SKM-1 treated with dmso at 0.1 percent for 144 hours (cell line): ENCODE data around the gene MAP3K14.
A peak's percentile ranks its signal among the peaks of the same experiment; 100 is the strongest.

ENCODE experiments used
- DNase-seq: peaks from one replicate; lab custom pipeline; 2025; ENCODE audit not compliant: unreplicated experiment; lab: John Stamatoyannopoulos, UW

Gene MAP3K14

DNA sequence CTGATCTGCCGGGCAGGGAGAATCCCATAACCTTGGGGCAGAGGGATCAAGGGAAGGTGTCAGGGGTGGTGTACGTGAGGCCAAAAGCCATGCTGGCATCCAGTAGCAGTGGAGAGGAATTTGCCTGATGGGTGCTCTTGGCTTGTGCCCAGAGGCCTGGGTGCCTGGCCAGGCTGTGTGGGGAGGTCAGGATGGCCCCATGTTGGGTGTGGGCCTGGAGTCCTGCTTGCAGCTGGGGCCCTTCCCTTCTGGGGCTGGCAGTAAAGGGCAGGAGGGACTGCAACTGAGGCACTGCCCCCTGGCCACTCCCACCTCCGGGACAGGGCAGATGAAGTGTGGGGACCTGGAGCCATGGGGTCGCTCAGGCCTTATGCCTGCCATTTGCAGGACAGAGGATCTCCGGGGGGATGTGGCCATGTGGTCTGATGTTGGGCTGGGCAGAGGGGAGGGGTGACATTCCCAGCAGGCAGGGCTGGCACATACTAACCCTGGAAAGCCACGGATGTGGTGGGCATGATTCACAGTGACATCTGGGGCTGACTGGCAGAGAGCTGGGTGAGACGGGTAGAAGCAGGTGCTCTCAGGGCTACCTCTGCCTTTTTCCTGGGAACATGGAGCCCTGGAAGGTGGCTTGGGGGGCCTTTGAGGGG lies 91.6 kb downstream of the MAP3K14 start:
- no peak for DNase-seq

DNA sequence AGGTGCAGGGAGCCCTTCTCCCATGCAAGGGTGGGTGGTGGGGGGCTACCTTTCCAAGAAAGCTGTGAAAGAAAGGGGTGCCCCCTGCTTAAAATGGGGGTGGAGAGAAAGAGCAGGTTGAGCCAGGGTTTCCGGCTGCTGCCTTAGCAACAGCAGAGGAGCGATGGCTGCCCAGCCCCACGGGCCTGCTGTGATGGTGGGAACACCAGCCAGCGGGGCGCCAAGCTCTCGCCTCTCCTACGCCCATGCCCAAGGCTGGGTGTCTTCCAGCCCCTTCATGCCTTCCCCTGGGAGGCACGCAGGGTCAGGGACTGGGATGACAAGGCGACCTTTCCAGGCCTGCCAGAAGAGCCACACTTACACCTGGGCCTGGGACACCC lies 92.2 kb downstream of the MAP3K14 start:
- DNase-seq = no peak

DNA sequence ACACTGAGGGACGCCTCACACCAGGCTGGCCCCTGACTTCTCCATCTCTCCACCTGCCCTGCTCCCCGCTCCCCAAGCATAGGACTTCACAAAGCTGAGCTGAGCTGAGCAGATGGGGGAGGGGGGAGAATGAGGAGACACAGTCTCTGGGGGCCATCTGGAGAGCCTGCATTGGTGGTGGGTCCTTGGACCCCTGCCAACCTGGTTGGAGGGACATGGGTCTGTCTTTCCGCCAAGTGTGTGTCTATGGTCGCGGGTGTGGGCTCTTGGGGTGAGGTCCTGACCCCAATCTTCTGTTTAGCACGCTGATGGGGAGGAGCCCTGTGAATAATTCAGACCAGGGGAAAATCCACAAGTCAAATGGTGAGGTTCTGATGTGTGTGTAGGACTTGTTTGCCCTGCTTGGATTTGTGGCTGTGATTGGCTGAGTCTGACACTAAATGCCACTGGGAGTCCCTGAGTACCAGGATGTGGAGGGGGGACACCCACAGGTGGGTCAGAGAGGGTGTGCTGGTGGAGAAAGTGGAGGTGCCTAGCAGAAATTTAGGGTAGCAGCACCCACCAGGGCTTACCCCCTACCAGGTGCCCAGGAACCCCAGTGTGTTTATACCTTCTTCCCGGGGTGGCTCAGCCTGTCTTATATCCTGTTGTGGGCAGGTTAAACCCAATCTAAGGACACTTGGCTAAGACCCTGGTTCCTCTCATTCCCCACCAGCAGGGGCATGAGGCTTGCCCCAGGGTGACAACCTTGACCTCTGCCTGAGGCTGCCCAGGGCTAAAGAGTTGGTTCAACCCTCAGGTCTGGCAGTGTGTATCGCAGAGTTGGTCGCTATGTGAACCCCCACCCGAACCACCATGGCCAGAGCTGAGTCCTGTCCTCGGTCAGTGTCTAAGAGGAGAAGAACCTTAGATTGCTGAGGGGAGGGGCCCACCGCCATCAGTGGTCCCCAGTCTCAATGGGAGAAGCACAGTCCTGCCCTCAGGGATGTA lies 93.0 kb downstream of the MAP3K14 start:
- DNase-seq = no peak

DNA sequence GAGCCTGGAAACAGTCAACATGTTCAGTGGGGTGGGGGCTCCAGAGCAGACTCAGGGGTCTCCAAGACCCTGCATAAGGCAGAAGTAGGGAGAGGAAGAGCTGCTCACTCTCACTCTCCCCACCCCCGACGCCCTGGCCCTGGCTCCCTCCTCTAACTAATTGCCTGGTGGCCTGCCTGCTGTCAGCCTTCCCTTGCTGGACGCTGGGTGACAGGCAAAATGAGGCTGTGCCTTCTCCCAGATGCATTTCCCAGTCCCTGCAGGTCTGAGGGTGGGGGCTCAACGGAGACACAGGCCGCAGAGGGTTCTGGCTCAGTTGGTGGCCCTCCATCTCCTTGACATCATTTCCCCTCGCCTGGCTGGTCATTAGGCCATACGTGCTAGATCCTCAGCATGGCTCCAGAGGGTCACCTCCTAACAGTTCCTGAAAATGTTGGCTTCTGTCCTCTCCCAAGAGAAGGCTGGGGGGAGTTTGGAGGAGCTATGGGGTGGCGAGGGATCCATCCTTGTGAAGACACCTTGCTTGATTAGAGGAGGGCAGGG lies 93.8 kb downstream of the MAP3K14 start:
- no peak for DNase-seq

DNA sequence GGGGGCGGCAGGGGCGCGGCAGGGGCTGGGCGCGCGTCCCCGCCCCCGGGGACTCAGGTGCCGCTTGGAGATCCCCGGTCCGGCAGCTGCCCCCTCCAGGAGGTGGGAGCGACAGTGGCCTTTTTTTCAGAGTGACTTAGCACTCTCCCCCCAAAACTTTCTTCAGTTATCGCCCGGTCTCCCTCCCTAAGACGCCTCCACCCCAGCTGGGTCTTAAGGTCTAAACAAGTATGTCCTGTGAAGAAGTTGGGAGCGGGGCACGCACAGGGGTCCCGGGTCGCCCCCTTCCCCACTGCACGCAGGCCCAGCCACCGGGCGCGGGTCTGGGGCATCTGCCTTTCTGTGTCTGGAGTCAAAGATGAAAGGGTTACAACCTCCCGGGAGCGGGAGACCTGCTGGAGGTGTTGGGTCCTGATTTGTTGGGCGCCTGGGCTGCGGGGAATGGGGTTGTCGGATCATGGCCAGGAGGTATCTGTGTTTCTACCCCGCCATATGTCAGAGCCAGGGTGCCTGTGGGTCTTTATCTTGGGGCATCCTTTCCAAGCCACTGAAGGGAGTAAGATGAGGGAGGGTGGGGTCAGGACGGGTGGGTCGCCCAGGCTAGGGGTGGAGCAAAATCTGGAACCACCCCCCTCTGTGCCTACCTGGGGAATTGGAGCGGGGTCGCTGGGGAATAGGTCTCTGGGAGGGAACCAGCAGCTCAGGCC lies 94.4 kb downstream of the MAP3K14 start:
- no peak for DNase-seq

DNA sequence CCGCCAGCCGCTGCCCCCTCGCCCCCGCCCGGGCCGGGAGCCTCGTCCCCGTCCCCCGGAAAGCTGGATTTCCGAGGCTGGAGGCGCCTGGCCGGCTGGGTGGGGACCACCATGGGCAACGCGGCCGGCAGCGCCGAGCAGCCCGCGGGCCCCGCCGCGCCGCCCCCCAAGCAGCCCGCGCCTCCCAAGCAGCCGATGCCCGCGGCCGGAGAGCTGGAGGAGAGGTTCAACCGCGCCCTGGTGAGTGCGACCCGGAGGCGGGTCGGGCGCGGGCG lies 94.9 kb downstream of the MAP3K14 start:
- DNase-seq = no peak

DNA sequence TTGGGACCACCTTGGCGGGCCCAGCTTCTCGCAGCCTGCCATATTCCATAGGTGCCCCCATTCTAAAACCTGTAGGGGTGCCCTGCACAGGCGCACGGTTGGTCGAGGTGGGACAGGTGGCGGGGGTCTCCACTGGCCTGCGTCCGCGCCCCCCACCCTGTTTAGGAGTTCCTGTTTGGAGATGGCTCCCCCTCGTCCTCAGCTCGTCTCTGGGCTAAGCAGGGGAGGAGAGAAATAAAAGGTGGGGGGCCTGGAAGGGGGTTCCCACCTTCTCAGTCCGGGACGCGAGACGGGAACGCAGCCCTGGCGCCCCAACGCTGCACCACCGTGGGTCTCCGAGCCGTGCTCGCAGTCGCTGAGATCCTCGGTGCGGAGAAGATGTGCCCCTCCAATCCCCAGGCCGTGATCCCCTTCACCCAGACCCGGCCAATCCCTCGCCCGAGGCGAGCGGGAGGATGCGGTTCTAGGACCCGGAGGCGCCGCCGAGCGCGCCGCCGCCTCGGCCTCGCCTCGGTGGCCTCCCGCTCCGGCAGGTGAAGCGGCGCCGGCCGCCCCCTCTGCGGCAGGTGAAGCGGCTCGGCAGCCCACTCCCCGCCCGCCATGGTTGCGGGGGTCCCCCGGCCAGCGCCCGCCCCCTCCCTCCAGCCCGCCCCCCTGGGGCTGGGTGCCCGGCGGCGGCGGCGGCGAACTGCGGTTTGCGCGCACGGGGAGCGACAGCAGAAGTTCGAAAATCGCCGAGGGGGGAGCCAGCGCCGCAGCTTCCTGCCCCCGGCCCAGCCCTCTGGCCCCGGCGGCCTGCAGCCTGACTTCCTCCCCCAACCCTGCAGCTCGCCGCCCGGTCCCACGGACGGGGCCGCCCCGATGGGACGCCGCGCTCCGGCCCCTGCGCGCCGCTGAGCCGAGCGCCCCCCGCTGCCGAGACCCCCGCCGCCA lies 95.5 kb downstream of the MAP3K14 start, which contains the start of gene FMNL1:
FMNL1 (plus strand) TSS at position 805 of the 933 bp plus-strand sequence. CDS start 240 bp downstream, outside the sequence.
- peak; percentile 64 for DNase-seq

DNA sequence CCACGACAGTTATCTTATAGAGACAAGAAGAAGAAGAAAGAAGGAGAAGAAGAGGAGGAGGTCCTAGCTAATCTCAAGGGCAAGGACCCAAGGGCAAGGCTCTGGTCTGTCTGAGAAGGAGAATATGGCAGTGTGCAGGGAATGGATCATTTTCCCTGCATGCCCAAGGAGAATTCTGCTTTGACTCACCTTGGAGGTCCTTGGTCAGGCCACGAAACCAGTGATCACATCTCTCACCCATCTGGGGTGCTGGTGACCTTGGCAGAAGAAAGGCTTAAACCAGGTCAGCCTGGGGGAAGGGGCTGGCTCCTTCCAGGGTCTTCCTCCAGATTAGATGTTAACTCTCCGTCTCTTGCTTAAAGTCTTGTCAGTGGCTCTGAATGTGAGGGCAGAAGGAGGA lies 96.7 kb downstream of the MAP3K14 start:
- DNase-seq = no peak

DNA sequence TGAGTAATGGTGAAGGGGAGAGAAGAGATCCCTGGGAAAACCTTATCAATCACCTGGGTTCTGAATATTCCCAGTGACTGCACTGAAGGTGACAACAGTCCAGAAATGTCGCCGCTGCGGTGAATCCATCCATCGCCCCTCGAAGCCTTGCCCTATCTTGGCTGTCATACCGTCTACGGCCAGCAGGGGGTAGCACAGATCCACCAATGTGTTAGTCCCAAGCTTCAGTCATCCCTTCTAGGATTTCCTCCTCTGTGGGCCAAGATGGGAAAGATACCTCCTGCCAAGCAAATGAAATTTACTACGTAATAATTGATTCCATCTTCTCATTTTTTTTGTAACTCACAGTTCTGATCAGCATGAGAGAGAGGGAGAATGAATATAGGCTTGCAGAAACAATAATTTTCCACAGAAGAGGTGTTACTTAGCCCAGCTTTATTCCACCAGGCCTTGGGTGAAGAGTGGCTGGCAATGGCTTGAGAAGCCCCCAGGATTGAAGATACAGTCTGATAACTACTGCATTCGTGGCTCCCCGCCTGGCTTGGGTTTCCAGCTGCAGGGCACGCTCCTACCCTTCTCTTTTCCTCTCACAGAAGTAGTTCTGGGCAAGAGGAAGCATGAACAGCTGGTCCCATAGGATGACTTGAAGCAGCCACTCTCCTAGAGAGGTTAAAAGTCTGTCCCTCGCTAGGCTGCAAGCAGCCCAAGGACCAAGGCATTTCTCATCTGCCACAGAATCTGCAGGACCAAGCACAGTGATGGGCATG lies 97.7 kb downstream of the MAP3K14 start:
- peak; percentile 52 for DNase-seq
